PC-9 (cell line): ENCODE measurements around the gene YAP1.

Source experiments
- CTCF ChIP-seq: fragments of 200-600 bp; sonication (generic); conservative IDR thresholded peaks from 2 replicates; pipeline ENCODE4 v1.6.1; 2017; ENCODE audit warnings: mixed run types, antibody characterized with exemption, mild to moderate bottlenecking, moderate library complexity
- EZH2 ChIP-seq: fragments of 200-600 bp; sonication (generic); IDR thresholded peaks from 2 replicates; pipeline ENCODE4 v1.8.0; 2017; ENCODE audit warnings: antibody characterized with exemption, low read depth

GRCh38 chr11:102177126-102177525 lies 66.9 kb downstream of the YAP1 start:
- TF ChIP-seq CTCF (no peak), EZH2 (no peak)
